Liver (tissue), 9 donors: ENCODE data around the gene SBF2. TPM values are rescaled to one million over a fixed set of nuclear protein-coding genes. Genes with fewer than 3 reads are reported as not detected.

ENCODE experiments used
- DNase-seq: peaks from one replicate; pipeline ENCODE4 v3.0.0-alpha.2; 2017; ENCODE audit warnings: low spot score
- H3K27ac ChIP-seq, 2 donors: one replicate each; pipeline ENCODE4 v1.7.0; 2013; ENCODE audit warnings: inconsistent platforms in 2 of 2, low read length in 2 of 2, control low read depth in 1 of 2, low read depth in 1 of 2, mild to moderate bottlenecking in 1 of 2
- H3K27me3 ChIP-seq, 4 donors: one replicate each; pipeline versions ENCODE4 v1.6.1 to v1.7.0; 2013; ENCODE audit warnings: low read length in 3 of 4, inconsistent platforms in 1 of 4, mild to moderate bottlenecking in 1 of 4, moderate library complexity in 1 of 4; ENCODE audit not compliant: control insufficient read depth in 4 of 4, insufficient read depth in 4 of 4
- H3K36me3 ChIP-seq, 4 donors: one replicate each; pipeline versions ENCODE4 v1.6.1 to v1.7.0; 2013; ENCODE audit warnings: low read length in 3 of 4, mild to moderate bottlenecking in 3 of 4, low read depth in 1 of 4, moderate library complexity in 1 of 4; ENCODE audit not compliant: control insufficient read depth in 4 of 4, insufficient read depth in 3 of 4
- H3K4me1 ChIP-seq, 4 donors: one replicate each; pipeline versions ENCODE4 v1.6.1 to v1.7.0; 2013; ENCODE audit warnings: low read length in 3 of 4, mild to moderate bottlenecking in 3 of 4, moderate library complexity in 1 of 4; ENCODE audit not compliant: control insufficient read depth in 4 of 4, insufficient read depth in 4 of 4
- H3K4me3 ChIP-seq, 3 donors: one replicate each; pipeline versions ENCODE4 v1.6.1 to v1.7.0; 2013; ENCODE audit warnings: low read length in 3 of 3, control low read depth in 1 of 3, low read depth in 1 of 3, mild to moderate bottlenecking in 1 of 3
- H3K9ac ChIP-seq, 2 donors: one replicate each; pipeline ENCODE4 v1.7.0; 2013; ENCODE audit warnings: low read length in 2 of 2, mild to moderate bottlenecking in 2 of 2, moderate library complexity in 2 of 2, control low read depth in 1 of 2, low read depth in 1 of 2
- H3K9me3 ChIP-seq, 4 donors: one replicate each; pipeline versions ENCODE4 v1.6.1 to v1.7.0; 2013; ENCODE audit warnings: low read length in 3 of 4; ENCODE audit not compliant: control insufficient read depth in 4 of 4
- EGR1 ChIP-seq, 2 donors: IDR thresholded peaks; 2 replicates each; pipeline ENCODE4 v1.6.1; 2016 to 2018; ENCODE audit warnings: antibody characterized with exemption in 2 of 2, low read depth in 2 of 2
- FOXA1 ChIP-seq: IDR thresholded peaks from 2 replicates; pipeline ENCODE4 v1.6.1; 2016; ENCODE audit warnings: antibody characterized with exemption
- FOXA2 ChIP-seq: IDR thresholded peaks from 2 replicates; pipeline ENCODE4 v1.6.1; 2016; ENCODE audit warnings: antibody characterized with exemption
- GABPA ChIP-seq, 2 donors: IDR thresholded peaks in 1 of 2; conservative IDR thresholded peaks in 1 of 2; 2 replicates each; pipeline ENCODE4 v1.6.1; 2016; ENCODE audit warnings: antibody characterized with exemption in 2 of 2, mild to moderate bottlenecking in 1 of 2, moderate library complexity in 1 of 2
- HNF4A ChIP-seq, 2 donors: conservative IDR thresholded peaks; 2 replicates each; pipeline ENCODE4 v1.6.1; 2016; ENCODE audit warnings: antibody characterized with exemption in 2 of 2, mild to moderate bottlenecking in 2 of 2
- HNF4G ChIP-seq: IDR thresholded peaks from 2 replicates; pipeline ENCODE4 v1.6.1; 2016; ENCODE audit warnings: antibody characterized with exemption
- JUND ChIP-seq, 2 donors: IDR thresholded peaks; 2 replicates each; pipeline ENCODE4 v1.6.1; 2016; ENCODE audit warnings: antibody characterized with exemption in 2 of 2
- NR2F2 ChIP-seq: IDR thresholded peaks from 2 replicates; pipeline ENCODE4 v1.6.1; 2016; ENCODE audit warnings: antibody characterized with exemption
- RAD21 ChIP-seq, 2 donors: IDR thresholded peaks; 2 replicates each; pipeline ENCODE4 v1.6.1; 2016; ENCODE audit warnings: antibody characterized with exemption in 2 of 2, mild to moderate bottlenecking in 2 of 2
- RXRA ChIP-seq, 2 donors: IDR thresholded peaks; 2 replicates each; pipeline ENCODE4 v1.6.1; 2017 to 2018; ENCODE audit warnings: antibody characterized with exemption in 2 of 2, mild to moderate bottlenecking in 1 of 2
- TAF1 ChIP-seq: conservative IDR thresholded peaks from 2 replicates; pipeline ENCODE4 v1.6.1; 2016; ENCODE audit warnings: antibody characterized with exemption, mild to moderate bottlenecking
- YY1 ChIP-seq: IDR thresholded peaks from 2 replicates; pipeline ENCODE4 v1.6.1; 2016; ENCODE audit warnings: antibody characterized with exemption, mild to moderate bottlenecking
- WGBS: extraction: QIAGEN DNeasy Blood & Tissue Kit; methylation state at CpG from one replicate; pipeline ENCODE4 v1.1.7; 2013; 5-methylcytosine and 5-hydroxymethylcytosine counted together
- polyA plus RNA-seq, 2 donors: library from polyadenylated mRNA; stranded (reverse) in 1 of 2; unstranded in 1 of 2; fragments of 200-250 nt in 1 of 2; fragments of >200 nt in 1 of 2; fragmentation: Nextera tagmentation in 1 of 2; extraction: Ambion mirVana in 1 of 2; gene quantifications; one replicate each; pipeline versions ENCODE4 v1.2.1 to v1.2.3, GENCODE V29; 2013 to 2015
- total RNA-seq, 2 donors: library from RNA; depleted of rRNA; stranded (reverse); fragments of >200 nt; gene quantifications; one replicate each; pipeline ENCODE4 v1.2.3, GENCODE V29; 2014
- TF ChIP-seq, protein P1 (sequence below): IDR thresholded peaks from 2 replicates; pipeline ENCODE4 v1.6.1; 2016; ENCODE audit warnings: antibody characterized with exemption, mild to moderate bottlenecking
- TF ChIP-seq, protein P2 (sequence below): IDR thresholded peaks from 2 replicates; pipeline ENCODE4 v1.6.1; 2016; ENCODE audit warnings: antibody characterized with exemption
- TF ChIP-seq, protein P3 (sequence below): IDR thresholded peaks from 2 replicates; pipeline ENCODE4 v1.6.1; 2016; ENCODE audit warnings: antibody characterized with exemption
- TF ChIP-seq, protein P4 (sequence below): IDR thresholded peaks from 2 replicates; pipeline ENCODE4 v1.6.1; 2016; ENCODE audit warnings: antibody characterized with exemption
- TF ChIP-seq, protein P5 (sequence below): fragments of 150-350 bp; IDR thresholded peaks from 2 replicates; pipeline ENCODE4 v1.5.1; 2017; ENCODE audit warnings: improper control_type of control experiment, low read depth, low read length; ENCODE audit not compliant: missing input control
- donor health status: healthy.
- donor health status: healthy.
- donor health status: healthy.
- donor health status: healthy.
- donor health status: healthy.

Gene SBF2
- total and polyA plus RNA-seq, 4 donors, result 7.5 to 31.3 (median 14.7) TPM

DNA sequence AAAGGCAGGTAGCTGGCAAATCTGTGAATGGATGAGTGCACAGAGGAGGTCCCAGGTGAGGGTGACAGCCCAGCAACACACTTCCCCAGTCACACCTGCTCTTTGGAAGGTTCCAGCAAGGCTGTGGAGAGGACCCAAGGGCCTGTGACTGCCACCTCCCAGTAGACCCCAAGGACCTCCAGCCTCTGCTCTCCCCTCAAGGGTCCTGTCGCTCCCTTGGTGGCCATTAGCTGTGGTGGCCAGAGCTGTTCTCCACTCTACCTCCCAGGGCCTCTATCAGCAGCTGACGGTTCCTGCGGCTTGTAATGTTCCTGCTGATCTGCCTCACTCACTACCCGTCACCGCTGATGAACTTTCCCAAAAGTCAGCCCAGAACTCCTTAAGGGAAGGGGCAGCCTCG lies 537.1 kb downstream of the SBF2 start:
- WGBS, result 98% methylated on average over 6 of the region's 6 CpGs
- no peak for DNase-seq
- H3K36me3 ChIP-seq, result no peaks in the 10 kb centered on the region
- no peak overlapping the region for H3K4me3 ChIP-seq
- H3K9me3 ChIP-seq, result no peaks in the 10 kb centered on the region
- H3K9ac ChIP-seq, result no peak overlapping the region
- no peaks in the 10 kb centered on the region for H3K27me3 ChIP-seq
- peaks cover 0 to 12% (median 6%) of the 10 kb centered on the region in 4 donors for H3K4me1 ChIP-seq
- H3K27ac ChIP-seq, result no peak overlapping the region
- TF ChIP-seq HNF4A (conservative IDR thresholded peaks at IDR 0.05) (no peak), JUND (IDR thresholded peaks at IDR 0.05) (no peak), GABPA (IDR thresholded peaks at IDR 0.05 in 1 of 2, conservative IDR thresholded peaks at IDR 0.05 in 1 of 2) (no peak), EGR1 (IDR thresholded peaks at IDR 0.05; ENCODE audit: low read depth in 2 of 2) (no peak), RAD21 (IDR thresholded peaks at IDR 0.05) (no peak), NR2F2 (no peak)

DNA sequence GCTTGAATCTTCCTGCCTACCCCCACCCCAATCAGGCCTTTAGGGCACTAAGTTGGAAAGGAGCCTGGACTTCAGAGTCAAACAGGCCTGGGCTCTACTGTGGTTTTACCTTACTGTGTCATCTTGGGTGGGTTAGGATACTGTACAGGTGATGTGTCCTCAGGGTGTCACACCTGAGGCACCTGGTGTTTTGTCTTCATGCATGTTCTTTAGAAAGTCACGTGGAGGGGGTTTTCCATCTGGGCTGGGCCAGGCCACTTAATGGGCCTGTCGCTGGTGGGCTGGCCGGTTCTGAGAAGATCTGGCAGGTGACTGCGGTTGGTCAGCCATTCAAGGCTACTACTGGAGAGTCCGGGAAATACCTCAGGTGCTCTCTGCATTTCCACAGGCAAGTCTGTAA lies 537.6 kb downstream of the SBF2 start:
- Histone ChIP-seq H3K4me1 (peaks cover 0 to 12% (median 6%) of the 10 kb centered on the region in 4 donors), H3K4me3 (no peak overlapping the region), H3K36me3 (no peaks in the 10 kb centered on the region), H3K27ac (no peak overlapping the region), H3K9me3 (no peaks in the 10 kb centered on the region), H3K27me3 (no peaks in the 10 kb centered on the region), H3K9ac (no peak overlapping the region)
- TF ChIP-seq EGR1 (IDR thresholded peaks at IDR 0.05; ENCODE audit: low read depth in 2 of 2) (no peak), NR2F2 (no peak), TAF1 (no peak), YY1 (no peak), GABPA (IDR thresholded peaks at IDR 0.05 in 1 of 2, conservative IDR thresholded peaks at IDR 0.05 in 1 of 2) (no peak), RXRA (IDR thresholded peaks at IDR 0.05) (no peak), RAD21 (IDR thresholded peaks at IDR 0.05) (no peak), FOXA1 (no peak), FOXA2 (no peak), HNF4G (no peak)
- TF ChIP-seq, protein P1, sequence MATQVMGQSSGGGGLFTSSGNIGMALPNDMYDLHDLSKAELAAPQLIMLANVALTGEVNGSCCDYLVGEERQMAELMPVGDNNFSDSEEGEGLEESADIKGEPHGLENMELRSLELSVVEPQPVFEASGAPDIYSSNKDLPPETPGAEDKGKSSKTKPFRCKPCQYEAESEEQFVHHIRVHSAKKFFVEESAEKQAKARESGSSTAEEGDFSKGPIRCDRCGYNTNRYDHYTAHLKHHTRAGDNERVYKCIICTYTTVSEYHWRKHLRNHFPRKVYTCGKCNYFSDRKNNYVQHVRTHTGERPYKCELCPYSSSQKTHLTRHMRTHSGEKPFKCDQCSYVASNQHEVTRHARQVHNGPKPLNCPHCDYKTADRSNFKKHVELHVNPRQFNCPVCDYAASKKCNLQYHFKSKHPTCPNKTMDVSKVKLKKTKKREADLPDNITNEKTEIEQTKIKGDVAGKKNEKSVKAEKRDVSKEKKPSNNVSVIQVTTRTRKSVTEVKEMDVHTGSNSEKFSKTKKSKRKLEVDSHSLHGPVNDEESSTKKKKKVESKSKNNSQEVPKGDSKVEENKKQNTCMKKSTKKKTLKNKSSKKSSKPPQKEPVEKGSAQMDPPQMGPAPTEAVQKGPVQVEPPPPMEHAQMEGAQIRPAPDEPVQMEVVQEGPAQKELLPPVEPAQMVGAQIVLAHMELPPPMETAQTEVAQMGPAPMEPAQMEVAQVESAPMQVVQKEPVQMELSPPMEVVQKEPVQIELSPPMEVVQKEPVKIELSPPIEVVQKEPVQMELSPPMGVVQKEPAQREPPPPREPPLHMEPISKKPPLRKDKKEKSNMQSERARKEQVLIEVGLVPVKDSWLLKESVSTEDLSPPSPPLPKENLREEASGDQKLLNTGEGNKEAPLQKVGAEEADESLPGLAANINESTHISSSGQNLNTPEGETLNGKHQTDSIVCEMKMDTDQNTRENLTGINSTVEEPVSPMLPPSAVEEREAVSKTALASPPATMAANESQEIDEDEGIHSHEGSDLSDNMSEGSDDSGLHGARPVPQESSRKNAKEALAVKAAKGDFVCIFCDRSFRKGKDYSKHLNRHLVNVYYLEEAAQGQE, result no peak
- TF ChIP-seq, protein P2, sequence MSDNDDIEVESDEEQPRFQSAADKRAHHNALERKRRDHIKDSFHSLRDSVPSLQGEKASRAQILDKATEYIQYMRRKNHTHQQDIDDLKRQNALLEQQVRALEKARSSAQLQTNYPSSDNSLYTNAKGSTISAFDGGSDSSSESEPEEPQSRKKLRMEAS, result no peak
- TF ChIP-seq, protein P3, sequence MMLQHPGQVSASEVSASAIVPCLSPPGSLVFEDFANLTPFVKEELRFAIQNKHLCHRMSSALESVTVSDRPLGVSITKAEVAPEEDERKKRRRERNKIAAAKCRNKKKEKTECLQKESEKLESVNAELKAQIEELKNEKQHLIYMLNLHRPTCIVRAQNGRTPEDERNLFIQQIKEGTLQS, result no peak
- TF ChIP-seq, protein P4, sequence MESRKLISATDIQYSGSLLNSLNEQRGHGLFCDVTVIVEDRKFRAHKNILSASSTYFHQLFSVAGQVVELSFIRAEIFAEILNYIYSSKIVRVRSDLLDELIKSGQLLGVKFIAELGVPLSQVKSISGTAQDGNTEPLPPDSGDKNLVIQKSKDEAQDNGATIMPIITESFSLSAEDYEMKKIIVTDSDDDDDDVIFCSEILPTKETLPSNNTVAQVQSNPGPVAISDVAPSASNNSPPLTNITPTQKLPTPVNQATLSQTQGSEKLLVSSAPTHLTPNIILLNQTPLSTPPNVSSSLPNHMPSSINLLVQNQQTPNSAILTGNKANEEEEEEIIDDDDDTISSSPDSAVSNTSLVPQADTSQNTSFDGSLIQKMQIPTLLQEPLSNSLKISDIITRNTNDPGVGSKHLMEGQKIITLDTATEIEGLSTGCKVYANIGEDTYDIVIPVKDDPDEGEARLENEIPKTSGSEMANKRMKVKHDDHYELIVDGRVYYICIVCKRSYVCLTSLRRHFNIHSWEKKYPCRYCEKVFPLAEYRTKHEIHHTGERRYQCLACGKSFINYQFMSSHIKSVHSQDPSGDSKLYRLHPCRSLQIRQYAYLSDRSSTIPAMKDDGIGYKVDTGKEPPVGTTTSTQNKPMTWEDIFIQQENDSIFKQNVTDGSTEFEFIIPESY, result no peak
- TF ChIP-seq, protein P5, sequence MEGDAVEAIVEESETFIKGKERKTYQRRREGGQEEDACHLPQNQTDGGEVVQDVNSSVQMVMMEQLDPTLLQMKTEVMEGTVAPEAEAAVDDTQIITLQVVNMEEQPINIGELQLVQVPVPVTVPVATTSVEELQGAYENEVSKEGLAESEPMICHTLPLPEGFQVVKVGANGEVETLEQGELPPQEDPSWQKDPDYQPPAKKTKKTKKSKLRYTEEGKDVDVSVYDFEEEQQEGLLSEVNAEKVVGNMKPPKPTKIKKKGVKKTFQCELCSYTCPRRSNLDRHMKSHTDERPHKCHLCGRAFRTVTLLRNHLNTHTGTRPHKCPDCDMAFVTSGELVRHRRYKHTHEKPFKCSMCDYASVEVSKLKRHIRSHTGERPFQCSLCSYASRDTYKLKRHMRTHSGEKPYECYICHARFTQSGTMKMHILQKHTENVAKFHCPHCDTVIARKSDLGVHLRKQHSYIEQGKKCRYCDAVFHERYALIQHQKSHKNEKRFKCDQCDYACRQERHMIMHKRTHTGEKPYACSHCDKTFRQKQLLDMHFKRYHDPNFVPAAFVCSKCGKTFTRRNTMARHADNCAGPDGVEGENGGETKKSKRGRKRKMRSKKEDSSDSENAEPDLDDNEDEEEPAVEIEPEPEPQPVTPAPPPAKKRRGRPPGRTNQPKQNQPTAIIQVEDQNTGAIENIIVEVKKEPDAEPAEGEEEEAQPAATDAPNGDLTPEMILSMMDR, result no peak
- 97% methylated on average over 5 of the region's 5 CpGs for WGBS
- no peak for DNase-seq
